Activated CD4-positive, alpha-beta T cell treated with anti-CD3 and anti-CD28 coated beads, Interleukin-2, amount 10 ng/mL, durations not matched to agents 7 days and 5 days (primary cell): ENCODE measurements around the gene ZMAT5. TPM values are rescaled to one million over a fixed set of nuclear protein-coding genes. Genes with fewer than 3 reads are reported as not detected.

ENCODE experiments used
- CTCF ChIA-PET: fragments of 350-600 bp; sonication (Branson Sonifier 250); formaldehyde crosslinking; loops from one replicate; lab custom pipeline; 2021; ENCODE audit warnings: antibody characterized with exemption; lab: Charles Lee
- POLR2A ChIA-PET: fragments of 350-600 bp; sonication (Branson Sonifier 250); formaldehyde crosslinking; loops from one replicate; lab custom pipeline; 2021; ENCODE audit warnings: antibody characterized with exemption; lab: Charles Lee
- DNase-seq: peaks from one replicate; pipeline ENCODE4 v3.0.0-alpha.2; 2020
- H3K27ac Mint-ChIP-seq: one replicate; pipeline ENCODE4 v1.8.0; 2021; ENCODE audit warnings: mild to moderate bottlenecking, moderate library complexity, mixed read lengths
- H3K27me3 Mint-ChIP-seq: one replicate; pipeline ENCODE4 v1.8.0; 2021; ENCODE audit warnings: mixed read lengths
- H3K36me3 Mint-ChIP-seq: one replicate; pipeline ENCODE4 v1.8.0; 2021; ENCODE audit warnings: low read depth, mixed read lengths
- H3K4me1 Mint-ChIP-seq: one replicate; pipeline ENCODE4 v1.8.0; 2021; ENCODE audit warnings: mixed read lengths
- H3K4me3 Mint-ChIP-seq: one replicate; pipeline ENCODE4 v1.8.0; 2021; ENCODE audit warnings: mild to moderate bottlenecking, moderate library complexity, mixed read lengths
- H3K9me3 Mint-ChIP-seq: one replicate; pipeline ENCODE4 v1.8.0; 2021; ENCODE audit warnings: mixed read lengths
- total RNA-seq, 2 experiments: library from RNA; stranded (reverse); gene quantifications; one replicate each; pipeline ENCODE4 v1.2.3, GENCODE V29; 2021

Gene ZMAT5
- total RNA-seq, 2 experiments from 2014 or later = 19.3 to 21.0 TPM

GRCh38 chr22:29718949-29719898 lies 47.6 kb downstream of the ZMAT5 start:
- Mint-ChIP-seq H3K36me3 (no peaks in the 10 kb centered on the region), H3K4me3 (no peak overlapping the region), H3K9me3 (no peaks in the 10 kb centered on the region), H3K27me3 (peaks cover 43% of the 10 kb centered on the region), H3K27ac (no peak overlapping the region), H3K4me1 (peaks cover 3% of the 10 kb centered on the region)
- ChIA-PET CTCF (interaction anchor here (0.8 to 1.2 kb wide), 2 partner anchors 10 to 23 kb away, joined by 3 to 4 read pairs; no protein-coding TSS in a partner anchor), POLR2A (no interaction called here)
- no peak for DNase-seq

- Mint-ChIP-seq H3K27me3 (peaks cover 42% of the 10 kb centered on the region), H3K4me1 (peaks cover 3% of the 10 kb centered on the region), H3K27ac (no peak overlapping the region), H3K9me3 (no peaks in the 10 kb centered on the region), H3K4me3 (no peak overlapping the region), H3K36me3 (no peaks in the 10 kb centered on the region)
- ChIA-PET POLR2A (no interaction called here), CTCF (interaction anchor here (0.6 to 1.2 kb wide), 4 partner anchors 22 to 78 kb away, joined by 4 to 7 read pairs (median 4); no protein-coding TSS in a partner anchor)
- DNase-seq = no peak
Measured at GRCh38 chr22:29717789-29718188, 49.0 kb downstream of the ZMAT5 start.

- Mint-ChIP-seq H3K27ac (no peak overlapping the region), H3K36me3 (no peaks in the 10 kb centered on the region), H3K9me3 (no peaks in the 10 kb centered on the region), H3K4me3 (no peak overlapping the region), H3K4me1 (peaks cover 3% of the 10 kb centered on the region), H3K27me3 (peaks cover 42% of the 10 kb centered on the region)
- DNase-seq = peak; percentile 54
- CTCF ChIA-PET = interaction anchor here (0.9 to 1.4 kb wide), 3 partner anchors 16 to 37 kb away, joined by 3 to 5 read pairs (median 4); no protein-coding TSS in a partner anchor
- POLR2A ChIA-PET = no interaction called here
Measured at GRCh38 chr22:29716814-29717545, 49.8 kb downstream of the ZMAT5 start.

GRCh38 chr22:29715705-29716104 lies 51.1 kb downstream of the ZMAT5 start:
- H3K36me3 Mint-ChIP-seq = no peaks in the 10 kb centered on the region
- no peaks in the 10 kb centered on the region for H3K9me3 Mint-ChIP-seq
- ChIA-PET CTCF (interaction anchor here (1.4 kb wide), 1 partner anchor 14 kb away, joined by 3 read pairs; no protein-coding TSS in a partner anchor), POLR2A (no interaction called here)
- no peak overlapping the region for H3K4me3 Mint-ChIP-seq
- no peak for DNase-seq
- peaks cover 34% of the 10 kb centered on the region for H3K27me3 Mint-ChIP-seq
- H3K27ac Mint-ChIP-seq = no peak overlapping the region
- H3K4me1 Mint-ChIP-seq = peaks cover 3% of the 10 kb centered on the region

GRCh38 chr22:29715240-29715639 lies 51.6 kb downstream of the ZMAT5 start:
- Mint-ChIP-seq H3K4me3 (no peak overlapping the region), H3K36me3 (no peaks in the 10 kb centered on the region), H3K27ac (no peak overlapping the region), H3K27me3 (peaks cover 34% of the 10 kb centered on the region), H3K9me3 (no peaks in the 10 kb centered on the region), H3K4me1 (peaks cover 3% of the 10 kb centered on the region)
- no peak for DNase-seq
- POLR2A ChIA-PET = no interaction called here
- CTCF ChIA-PET = no interaction called here

GRCh38 chr22:29713156-29713727 lies 53.6 kb downstream of the ZMAT5 start:
- Mint-ChIP-seq H3K27me3 (peaks cover 20% of the 10 kb centered on the region), H3K36me3 (no peaks in the 10 kb centered on the region), H3K4me1 (no peaks in the 10 kb centered on the region), H3K4me3 (no peak overlapping the region), H3K9me3 (no peaks in the 10 kb centered on the region), H3K27ac (no peak overlapping the region)
- no peak for DNase-seq
- POLR2A ChIA-PET = no interaction called here
- CTCF ChIA-PET = no interaction called here

- no peak overlapping the region for H3K27ac Mint-ChIP-seq
- no peaks in the 10 kb centered on the region for H3K36me3 Mint-ChIP-seq
- H3K4me3 Mint-ChIP-seq = no peak overlapping the region
- no peaks in the 10 kb centered on the region for H3K9me3 Mint-ChIP-seq
- ChIA-PET CTCF (interaction anchor here (0.6 to 1.2 kb wide), 2 partner anchors 33 to 238 kb away, joined by 3 read pairs; no protein-coding TSS in a partner anchor), POLR2A (no interaction called here)
- H3K27me3 Mint-ChIP-seq = peaks cover 12% of the 10 kb centered on the region
- H3K4me1 Mint-ChIP-seq = no peaks in the 10 kb centered on the region
- DNase-seq = no peak
Measured at GRCh38 chr22:29712119-29712518, 54.7 kb downstream of the ZMAT5 start.

GRCh38 chr22:29710922-29711593 lies 55.7 kb downstream of the ZMAT5 start:
- Mint-ChIP-seq H3K4me3 (no peak overlapping the region), H3K4me1 (no peaks in the 10 kb centered on the region), H3K27me3 (peaks cover 5% of the 10 kb centered on the region), H3K9me3 (no peaks in the 10 kb centered on the region), H3K27ac (no peak overlapping the region), H3K36me3 (no peaks in the 10 kb centered on the region)
- no peak for DNase-seq
- CTCF ChIA-PET = interaction anchor here (1.2 kb wide), 1 partner anchor 32 kb away, joined by 3 read pairs; no protein-coding TSS in a partner anchor
- POLR2A ChIA-PET = no interaction called here

- H3K36me3 Mint-ChIP-seq = no peaks in the 10 kb centered on the region
- peaks cover 2% of the 10 kb centered on the region for H3K27me3 Mint-ChIP-seq
- H3K4me1 Mint-ChIP-seq = no peaks in the 10 kb centered on the region
- H3K4me3 Mint-ChIP-seq = no peak overlapping the region
- POLR2A ChIA-PET = no interaction called here
- no peak overlapping the region for H3K27ac Mint-ChIP-seq
- no peak for DNase-seq
- no peaks in the 10 kb centered on the region for H3K9me3 Mint-ChIP-seq
- CTCF ChIA-PET = no interaction called here
Measured at GRCh38 chr22:29710193-29710592, 56.6 kb downstream of the ZMAT5 start.

GRCh38 chr22:29707471-29707870 lies 59.3 kb downstream of the ZMAT5 start:
- CTCF ChIA-PET = no interaction called here
- H3K9me3 Mint-ChIP-seq = no peaks in the 10 kb centered on the region
- POLR2A ChIA-PET = no interaction called here
- no peaks in the 10 kb centered on the region for H3K36me3 Mint-ChIP-seq
- no peaks in the 10 kb centered on the region for H3K4me1 Mint-ChIP-seq
- H3K4me3 Mint-ChIP-seq = no peak overlapping the region
- peaks cover 2% of the 10 kb centered on the region for H3K27me3 Mint-ChIP-seq
- no peak for DNase-seq
- H3K27ac Mint-ChIP-seq = no peak overlapping the region

GRCh38 chr22:29707010-29707409 lies 59.8 kb downstream of the ZMAT5 start:
- Mint-ChIP-seq H3K36me3 (no peaks in the 10 kb centered on the region), H3K4me3 (no peak overlapping the region), H3K27me3 (peaks cover 3% of the 10 kb centered on the region), H3K9me3 (no peaks in the 10 kb centered on the region), H3K4me1 (peaks cover under 1% of the 10 kb centered on the region), H3K27ac (no peak overlapping the region)
- POLR2A ChIA-PET = no interaction called here
- DNase-seq = no peak
- CTCF ChIA-PET = no interaction called here

- Mint-ChIP-seq H3K27me3 (peaks cover 4% of the 10 kb centered on the region), H3K4me3 (no peak overlapping the region), H3K36me3 (no peaks in the 10 kb centered on the region), H3K9me3 (no peaks in the 10 kb centered on the region), H3K4me1 (peaks cover 6% of the 10 kb centered on the region), H3K27ac (no peak overlapping the region)
- CTCF ChIA-PET = no interaction called here
- POLR2A ChIA-PET = no interaction called here
- DNase-seq = no peak
Measured at GRCh38 chr22:29706486-29706885, 60.3 kb downstream of the ZMAT5 start.
